OCI-LY3 (cell line): ENCODE data around the gene ASPA.

ENCODE experiments used
- EZH2phosphoT487 ChIP-seq: fragments of 200-600 bp; shearing (Covaris generic); IDR thresholded peaks from 2 replicates; pipeline ENCODE4 v1.6.1; 2018; ENCODE audit warnings: antibody characterized with exemption, mixed run types, low read depth
- TF ChIP-seq, protein P1 (sequence below): fragments of 200-600, 300-600 bp; sonication (generic); IDR thresholded peaks from 2 replicates; pipeline ENCODE4 v1.5.1; 2014; ENCODE audit warnings: antibody characterized with exemption, low read length, low read depth

DNA sequence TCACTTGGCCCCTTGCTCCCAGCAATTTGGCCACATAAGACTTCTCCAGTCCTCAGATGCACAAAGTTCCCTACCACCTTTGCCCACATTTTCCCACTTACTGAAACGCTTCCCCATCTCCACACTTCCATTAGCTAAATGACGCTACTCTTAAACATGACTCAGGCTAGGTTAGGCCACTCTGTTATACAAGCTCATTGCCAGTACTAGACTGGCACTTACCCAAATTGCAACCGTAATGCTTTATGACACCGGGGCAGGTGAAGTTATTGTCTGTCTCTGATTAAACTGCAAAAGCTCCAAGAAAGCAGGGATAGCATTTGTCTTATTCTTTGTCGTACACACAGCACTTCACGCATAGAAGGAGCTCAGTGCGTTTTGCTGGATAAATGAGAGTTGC, 29.2 kb downstream of the ASPA start:
- TF ChIP-seq, protein P1, sequence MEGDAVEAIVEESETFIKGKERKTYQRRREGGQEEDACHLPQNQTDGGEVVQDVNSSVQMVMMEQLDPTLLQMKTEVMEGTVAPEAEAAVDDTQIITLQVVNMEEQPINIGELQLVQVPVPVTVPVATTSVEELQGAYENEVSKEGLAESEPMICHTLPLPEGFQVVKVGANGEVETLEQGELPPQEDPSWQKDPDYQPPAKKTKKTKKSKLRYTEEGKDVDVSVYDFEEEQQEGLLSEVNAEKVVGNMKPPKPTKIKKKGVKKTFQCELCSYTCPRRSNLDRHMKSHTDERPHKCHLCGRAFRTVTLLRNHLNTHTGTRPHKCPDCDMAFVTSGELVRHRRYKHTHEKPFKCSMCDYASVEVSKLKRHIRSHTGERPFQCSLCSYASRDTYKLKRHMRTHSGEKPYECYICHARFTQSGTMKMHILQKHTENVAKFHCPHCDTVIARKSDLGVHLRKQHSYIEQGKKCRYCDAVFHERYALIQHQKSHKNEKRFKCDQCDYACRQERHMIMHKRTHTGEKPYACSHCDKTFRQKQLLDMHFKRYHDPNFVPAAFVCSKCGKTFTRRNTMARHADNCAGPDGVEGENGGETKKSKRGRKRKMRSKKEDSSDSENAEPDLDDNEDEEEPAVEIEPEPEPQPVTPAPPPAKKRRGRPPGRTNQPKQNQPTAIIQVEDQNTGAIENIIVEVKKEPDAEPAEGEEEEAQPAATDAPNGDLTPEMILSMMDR = no peak
- no peak for TF ChIP-seq EZH2phosphoT487
